Adrenal gland (tissue), 12 donors: ENCODE measurements around the gene PDCD1LG2. TPM values are rescaled to one million over a fixed set of nuclear protein-coding genes. Genes with fewer than 3 reads are reported as not detected.

ENCODE experiments used
- DNase-seq, 7 donors: peaks; one replicate each; pipeline ENCODE4 v3.0.0-alpha.2; 2019 to 2020
- H3K27ac ChIP-seq, 5 donors: fragments of 200-600 bp; sonication (generic) in 4 of 5; 1 replicate in 3 of 5; 2 replicates in 2 of 5; pipeline versions ENCODE4 v1.5.1 to v1.8.0; 2016 to 2020; ENCODE audit warnings: mild to moderate bottlenecking in 1 of 5
- H3K27me3 ChIP-seq: fragments of 200-600 bp; 2 replicates; pipeline ENCODE4 v1.8.0; 2021
- H3K36me3 ChIP-seq, 2 donors: fragments of 200-600 bp; replicated peaks in 1 of 2; 1 replicate in 1 of 2; 2 replicates in 1 of 2; pipeline versions ENCODE4 v1.5.1 to v1.8.0; 2018 to 2022
- H3K4me1 ChIP-seq, 2 donors: fragments of 200-600 bp; replicated peaks in 1 of 2; 1 replicate in 1 of 2; 2 replicates in 1 of 2; pipeline versions ENCODE4 v1.5.1 to v1.8.0; 2018 to 2021
- H3K4me3 ChIP-seq, 4 donors: fragments of 200-600 bp; sonication (generic) in 3 of 4; one replicate each; pipeline ENCODE4 v1.5.1; 2016 to 2018
- H3K9me3 ChIP-seq, 3 donors: fragments of 200-600 bp; sonication (generic) in 1 of 3; replicated peaks in 1 of 3; 1 replicate in 2 of 3; 2 replicates in 1 of 3; pipeline versions ENCODE4 v1.5.1 to v1.8.0; 2016 to 2021
- CTCF ChIP-seq, 6 experiments: fragments of 450-650 bp in 4 of 6; fragments of 200-600 bp in 2 of 6; sonication (generic) in 1 of 6; IDR thresholded peaks; 1 replicate in 5 of 6; 2 replicates in 1 of 6; pipeline versions ENCODE4 v1.5.1 to v1.8.0; 2016 to 2021; ENCODE audit warnings: antibody characterized with exemption in 6 of 6, mild to moderate bottlenecking in 2 of 6, moderate library complexity in 1 of 6
- POLR2A ChIP-seq, 2 donors: fragments of 450-650 bp; IDR thresholded peaks; one replicate each; pipeline ENCODE4 v1.6.1; 2017; ENCODE audit warnings: antibody characterized with exemption in 2 of 2, mild to moderate bottlenecking in 2 of 2, moderate library complexity in 1 of 2
- WGBS, 4 donors: extraction: QIAGEN DNeasy Blood & Tissue Kit in 2 of 4; methylation state at CpG; one replicate each; pipeline versions ENCODE4 v1.1.5 to v1.1.7; 2013 to 2017; 5-methylcytosine and 5-hydroxymethylcytosine counted together
- intact Hi-C, 2 donors: fragments of 100-400 bp; cut with DNase I; formaldehyde crosslinking; loops; one replicate each; pipeline versions ENCODE4 v1.14.1 to v1.15.0; 2022 to 2023
- polyA plus RNA-seq, 3 donors: library from polyadenylated mRNA; stranded (reverse); fragments of 200-250 nt in 2 of 3; fragments of 350-450 nt in 1 of 3; fragmentation: Illumina TruSeq in 1 of 3; extraction: RNeasy Lipid Tissue Mini Kit (QIAGEN cat#74804) in 1 of 3; gene quantifications; one replicate each; pipeline ENCODE4 v1.2.3, GENCODE V29; 2013 to 2014
- total RNA-seq, 9 donors: library from RNA; depleted of rRNA in 4 of 9; stranded (reverse); fragments of >200 nt in 4 of 9; fragments of 120-200 nt in 1 of 9; fragmentation: NEBNext Ultra II Directional in 1 of 9; extraction: Animal tissue kit (Norgen Biotek cat#: 25700) in 1 of 9; gene quantifications; one replicate each; pipeline versions ENCODE4 v1.1.0 to v1.2.4, GENCODE V29; 2013 to 2023
- donor health status: healthy with polysubstance abuse.
- donor health status: Bipolar disorder and iron deficiency.
- donor health status: DM: yes; HTN: yes; CAD: no.
- donor health status: DM: no; HTN: no; CAD: no.
- donor health status: DM: no; HTN: no; CAD: no.
- donor health status: DM: yes; HTN: yes; CAD: no.

Gene PDCD1LG2
- total and polyA plus RNA-seq, 12 donors, result 0.17 to 5.5 (median 1.4) TPM

GRCh38 chr9:5592904-5593303 is 82.6 kb downstream of the PDCD1LG2 start:
- no peak overlapping the region for H3K4me3 ChIP-seq
- H3K9me3 ChIP-seq, result no peaks in the 10 kb centered on the region
- intact Hi-C loops, result loop anchor here (5.0 to 10.0 kb wide), 4 partner anchors 138 to 828 kb away; partner anchors contain the start of genes CD274 (in 2 of the 2) and INSL6 (in 1 of the 2)
- H3K27me3 ChIP-seq, result no peaks in the 10 kb centered on the region
- TF ChIP-seq POLR2A (IDR thresholded peaks at IDR 0.05) (no peak), CTCF (IDR thresholded peaks at IDR 0.05) (no peak)
- no peaks in the 10 kb centered on the region for H3K36me3 ChIP-seq
- no peak for DNase-seq
- 72 to 93% (median 89%) methylated on average over 5 of the region's 5 CpGs for WGBS, 4 donors
- no peak overlapping the region for H3K27ac ChIP-seq
- H3K4me1 ChIP-seq, result no peaks in the 10 kb centered on the region

DNA sequence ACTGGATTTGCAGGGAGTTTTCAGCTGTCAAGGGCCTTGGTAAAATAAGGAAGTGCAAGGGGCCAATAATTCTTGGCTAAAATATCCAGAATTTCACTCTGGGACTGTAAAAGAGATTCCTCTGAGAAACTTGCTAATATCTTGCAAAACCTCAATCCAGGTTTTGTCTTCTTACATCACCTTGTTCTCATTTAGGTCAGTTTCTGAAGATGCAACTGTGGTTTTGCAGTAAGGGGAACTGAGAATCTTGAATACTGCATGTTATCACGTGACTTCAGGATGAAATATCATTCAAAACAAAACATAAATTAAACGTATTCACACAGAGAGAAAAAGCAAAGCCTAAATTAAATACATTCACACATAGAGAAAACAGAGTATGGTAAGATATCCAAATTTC is 83.6 kb downstream of the PDCD1LG2 start:
- no peak overlapping the region for H3K4me3 ChIP-seq
- H3K4me1 ChIP-seq, result no peaks in the 10 kb centered on the region
- H3K9me3 ChIP-seq, result no peaks in the 10 kb centered on the region
- H3K27ac ChIP-seq, result no peak overlapping the region
- DNase-seq, result no peak
- H3K36me3 ChIP-seq, result no peaks in the 10 kb centered on the region
- no peaks in the 10 kb centered on the region for H3K27me3 ChIP-seq
- intact Hi-C loops, result loop anchor here (5.0 to 10.0 kb wide), 4 partner anchors 139 to 829 kb away; partner anchors contain the start of genes CD274 (in 2 of the 2) and INSL6 (in 1 of the 2)
- TF ChIP-seq POLR2A (IDR thresholded peaks at IDR 0.05) (no peak), CTCF (IDR thresholded peaks at IDR 0.05) (no peak)
- WGBS, 4 donors, result 64 to 81% (median 79%) methylated on average over 2 of the region's 2 CpGs

DNA sequence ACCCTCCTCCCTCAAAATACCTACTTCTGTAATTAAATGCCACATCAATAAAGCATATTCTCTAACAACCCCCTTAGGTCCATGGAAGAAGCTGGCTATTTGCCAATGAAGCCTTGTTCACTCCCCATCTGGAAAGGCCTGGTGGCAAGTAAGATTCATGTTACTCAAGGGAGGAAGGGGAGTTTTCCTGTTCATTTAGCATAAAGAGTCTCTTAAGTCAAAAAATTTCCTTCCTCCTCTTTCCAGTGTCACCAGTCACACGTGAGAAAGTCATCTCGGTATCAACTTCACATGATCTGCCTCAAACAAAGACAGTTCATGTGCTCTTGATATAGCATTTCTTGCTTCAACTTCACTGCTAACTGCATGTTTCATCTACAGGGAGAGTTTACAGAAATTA is 85.8 kb downstream of the PDCD1LG2 start:
- Histone ChIP-seq H3K27ac (no peak overlapping the region), H3K9me3 (no peaks in the 10 kb centered on the region), H3K36me3 (no peaks in the 10 kb centered on the region), H3K27me3 (no peaks in the 10 kb centered on the region), H3K4me1 (peaks cover 0 to 3% of the 10 kb centered on the region in 2 donors), H3K4me3 (no peak overlapping the region)
- no peak for TF ChIP-seq POLR2A (IDR thresholded peaks at IDR 0.05)
- TF ChIP-seq CTCF (IDR thresholded peaks at IDR 0.05), result no peak
- WGBS, 4 donors, result 56 to 69% (median 61%) methylated on average over 2 of the region's 2 CpGs
- no peak for DNase-seq
- intact Hi-C loops, result loop anchor here (10.0 kb wide), 3 partner anchors 141 to 831 kb away; partner anchors contain the start of genes CD274 (in 1 of the 2) and INSL6 (in 1 of the 2)

- intact Hi-C loops, result no loop called here
- WGBS, 4 donors, result 27 to 50% (median 42%) methylated on average over 6 of the region's 6 CpGs
- no peaks in the 10 kb centered on the region for H3K27me3 ChIP-seq
- H3K36me3 ChIP-seq, result no peaks in the 10 kb centered on the region
- peak overlapping the region in 1 of 4 donors; percentile 41 for H3K4me3 ChIP-seq
- H3K9me3 ChIP-seq, result no peaks in the 10 kb centered on the region
- peak in 2 of 7 donors; percentile 24 to 29 for DNase-seq
- peak overlapping the region in 3 of 5 donors; percentile 25 to 63 (median 43) for H3K27ac ChIP-seq
- no peak for TF ChIP-seq CTCF (IDR thresholded peaks at IDR 0.05)
- no peak for TF ChIP-seq POLR2A (IDR thresholded peaks at IDR 0.05)
- peaks cover 0 to 6% of the 10 kb centered on the region in 2 donors for H3K4me1 ChIP-seq
Measured at GRCh38 chr9:5608298-5609225, 98.2 kb downstream of the PDCD1LG2 start.
